Urinary bladder (tissue), 4 donors: ENCODE data around the gene DNA2. TPM values are rescaled to one million over a fixed set of nuclear protein-coding genes. Genes with fewer than 3 reads are reported as not detected.

ENCODE experiments used
- DNase-seq: peaks from one replicate; pipeline ENCODE4 v3.0.0-alpha.2; 2015; ENCODE audit errors: extremely low spot score
- H3K27ac ChIP-seq: one replicate; pipeline ENCODE4 v1.5.1; 2013; ENCODE audit warnings: low read depth, mild to moderate bottlenecking, moderate library complexity
- H3K36me3 ChIP-seq: one replicate; pipeline ENCODE4 v1.6.1; 2013; ENCODE audit warnings: mild to moderate bottlenecking, moderate library complexity; ENCODE audit not compliant: insufficient read depth
- H3K4me1 ChIP-seq: one replicate; pipeline ENCODE4 v1.6.1; 2013; ENCODE audit warnings: mild to moderate bottlenecking, moderate library complexity; ENCODE audit not compliant: insufficient read depth
- H3K4me3 ChIP-seq: one replicate; pipeline ENCODE4 v1.5.1; 2013; ENCODE audit warnings: low read depth, low read length
- WGBS: extraction: QIAGEN DNeasy Blood & Tissue Kit; methylation state at CpG from one replicate; pipeline ENCODE4 v1.1.7; 2013; 5-methylcytosine and 5-hydroxymethylcytosine counted together
- polyA plus RNA-seq: library from polyadenylated mRNA; stranded (reverse); fragments of 200-250 nt; gene quantifications from one replicate; pipeline ENCODE4 v1.2.3, GENCODE V29; 2013
- total RNA-seq: library from RNA; depleted of rRNA; stranded (reverse); fragments of >200 nt; gene quantifications from one replicate; pipeline ENCODE4 v1.2.3, GENCODE V29; 2014
- donor health status: healthy with polysubstance abuse.
- donor health status: healthy.

The DNA2 gene
- total and polyA plus RNA-seq, 2 donors: 1.1 to 16.8 TPM

DNA sequence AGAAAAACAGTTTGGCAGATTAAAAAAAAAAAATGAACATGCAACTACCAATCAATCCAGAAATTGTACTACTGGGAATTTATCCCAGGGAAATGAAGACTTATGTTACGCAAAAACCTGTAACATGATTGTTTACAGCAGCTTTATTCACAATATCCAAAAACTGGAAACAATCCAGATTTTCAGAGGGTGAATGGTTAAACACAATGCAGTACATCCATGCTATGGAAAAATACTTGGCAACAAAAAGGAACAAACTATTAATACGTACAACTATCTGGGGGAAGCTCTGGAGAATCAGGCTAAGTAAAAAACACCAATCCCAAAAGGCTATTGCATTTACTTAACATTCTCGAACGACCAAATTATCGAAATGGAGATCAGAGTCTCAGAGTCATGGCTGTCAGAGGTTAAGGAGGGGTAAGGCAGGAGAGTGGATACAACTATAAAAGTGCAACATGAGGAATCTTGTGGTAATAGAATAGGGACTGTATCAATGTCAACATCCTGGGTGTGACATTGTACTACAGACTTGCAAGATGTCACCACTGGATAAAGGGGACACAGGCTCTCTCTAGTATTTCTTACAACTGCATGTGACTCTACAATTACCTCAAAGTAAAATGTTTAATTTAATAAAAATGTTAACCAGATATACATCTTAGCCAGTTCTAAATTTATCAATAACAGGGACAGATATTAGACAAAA lies 43.2 kb downstream of the DNA2 start:
- Histone ChIP-seq H3K27ac (no peak overlapping the region), H3K36me3 (no peaks in the 10 kb centered on the region), H3K4me1 (no peaks in the 10 kb centered on the region), H3K4me3 (no peak overlapping the region)
- 81% methylated on average over 5 of the region's 5 CpGs for WGBS
- no peak for DNase-seq

GRCh38 chr10:68424454-68425014 lies 47.2 kb downstream of the DNA2 start:
- no peak overlapping the region for H3K27ac ChIP-seq
- H3K4me3 ChIP-seq: no peak overlapping the region
- peak; percentile 52 for DNase-seq
- no peaks in the 10 kb centered on the region for H3K4me1 ChIP-seq
- WGBS: 88% methylated on average over 20 of the region's 20 CpGs
- no peaks in the 10 kb centered on the region for H3K36me3 ChIP-seq

DNA sequence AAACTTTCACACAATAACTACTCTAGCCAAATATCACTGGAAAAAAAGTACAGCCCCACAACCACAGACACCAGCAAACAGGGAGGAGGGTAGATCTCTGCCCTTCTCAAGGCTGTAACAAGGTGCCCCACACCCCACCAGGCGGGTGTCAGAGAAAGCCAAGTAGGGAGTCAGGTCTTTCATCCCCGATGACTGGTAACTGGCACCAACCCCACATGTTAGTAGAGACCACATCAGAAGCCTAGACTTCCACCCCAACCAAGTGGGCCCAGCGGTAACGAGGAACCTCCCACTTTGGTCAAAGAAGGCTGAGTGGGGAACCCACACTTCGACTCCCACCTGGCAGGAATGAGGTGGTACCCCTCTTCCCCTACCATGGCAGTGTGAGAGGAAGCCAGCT lies 48.3 kb downstream of the DNA2 start:
- Histone ChIP-seq H3K27ac (no peak overlapping the region), H3K4me1 (no peaks in the 10 kb centered on the region), H3K36me3 (no peaks in the 10 kb centered on the region), H3K4me3 (no peak overlapping the region)
- DNase-seq: no peak
- 93% methylated on average over 5 of the region's 5 CpGs for WGBS

DNA sequence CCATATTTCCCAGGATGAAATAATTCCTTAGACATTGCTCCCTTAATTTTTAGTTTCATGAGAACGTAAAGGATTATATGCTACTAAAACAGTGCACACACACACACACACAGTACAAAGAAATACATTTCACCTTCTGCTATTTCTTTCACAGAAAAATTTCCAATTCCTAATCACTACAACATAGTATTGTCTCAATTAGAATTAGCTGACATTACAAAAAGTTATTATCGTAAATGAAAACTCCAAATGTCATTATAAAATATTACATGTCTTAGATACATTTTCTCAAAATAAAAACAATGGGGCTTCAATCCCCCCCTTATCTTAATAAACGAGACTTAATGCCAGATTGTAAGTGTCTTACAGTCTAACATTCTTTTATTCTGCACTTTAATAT lies 52.4 kb downstream of the DNA2 start:
- DNase-seq: no peak
- Histone ChIP-seq H3K36me3 (no peaks in the 10 kb centered on the region), H3K4me1 (no peaks in the 10 kb centered on the region), H3K4me3 (no peak overlapping the region), H3K27ac (no peak overlapping the region)
- 90% methylated on average over 3 of the region's 3 CpGs for WGBS

GRCh38 chr10:68408898-68409518 lies 62.8 kb downstream of the DNA2 start:
- H3K4me3 ChIP-seq: no peak overlapping the region

DNA sequence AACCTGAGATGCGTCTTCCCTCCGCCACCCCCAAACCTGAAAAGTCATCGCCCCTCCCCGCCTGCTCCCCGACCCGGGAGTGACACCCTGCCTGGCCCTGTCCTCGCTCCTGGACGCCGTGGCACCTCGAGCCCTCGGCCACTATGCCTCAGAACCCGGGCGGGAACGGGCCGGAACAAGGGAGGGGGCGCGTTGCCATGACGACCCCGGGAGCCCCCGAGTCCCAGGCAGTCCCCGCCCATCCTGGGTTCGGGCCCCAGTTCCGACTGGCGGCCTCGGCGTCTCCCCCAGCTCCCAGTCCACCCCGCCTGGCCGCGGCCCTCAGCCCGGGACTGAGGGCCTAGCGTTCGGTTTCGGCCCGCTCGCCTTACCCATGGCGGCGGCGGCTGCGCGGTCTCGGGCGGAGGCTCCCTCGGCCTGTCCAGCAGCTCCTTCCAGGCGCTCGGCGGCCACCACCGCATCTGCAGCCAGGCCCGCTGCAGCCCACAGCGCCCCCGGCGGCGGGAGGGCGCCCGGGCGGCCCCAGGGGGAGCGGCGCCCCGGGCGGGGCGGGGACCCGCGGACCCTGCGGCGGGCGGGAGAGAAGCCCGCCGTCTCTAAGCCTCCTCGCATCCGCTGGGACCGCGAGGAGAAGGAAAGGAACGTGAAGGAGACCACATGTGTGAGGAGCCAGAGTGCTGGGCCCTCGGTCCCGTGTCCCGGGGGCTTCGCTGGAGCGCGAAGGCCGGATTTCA lies 64.8 kb downstream of the DNA2 start, which contains the start of gene RUFY2:
Gene RUFY2 (minus strand): TSS at position 463 of the 734 bp plus-strand sequence. CDS start 88 bp downstream, at position 375.
- DNase-seq: peak; percentile 37
- under 1% methylated on average over 79 of the region's 79 CpGs for WGBS

More at GRCh38 chr10:68408898-68409518, 62.8 kb downstream of the DNA2 start:
- no peaks in the 10 kb centered on the region for H3K36me3 ChIP-seq
- peaks cover 1% of the 10 kb centered on the region for H3K4me1 ChIP-seq
- DNase-seq: no peak
- H3K27ac ChIP-seq: no peak overlapping the region
- 86% methylated on average over 2 of the region's 2 CpGs for WGBS

DNA sequence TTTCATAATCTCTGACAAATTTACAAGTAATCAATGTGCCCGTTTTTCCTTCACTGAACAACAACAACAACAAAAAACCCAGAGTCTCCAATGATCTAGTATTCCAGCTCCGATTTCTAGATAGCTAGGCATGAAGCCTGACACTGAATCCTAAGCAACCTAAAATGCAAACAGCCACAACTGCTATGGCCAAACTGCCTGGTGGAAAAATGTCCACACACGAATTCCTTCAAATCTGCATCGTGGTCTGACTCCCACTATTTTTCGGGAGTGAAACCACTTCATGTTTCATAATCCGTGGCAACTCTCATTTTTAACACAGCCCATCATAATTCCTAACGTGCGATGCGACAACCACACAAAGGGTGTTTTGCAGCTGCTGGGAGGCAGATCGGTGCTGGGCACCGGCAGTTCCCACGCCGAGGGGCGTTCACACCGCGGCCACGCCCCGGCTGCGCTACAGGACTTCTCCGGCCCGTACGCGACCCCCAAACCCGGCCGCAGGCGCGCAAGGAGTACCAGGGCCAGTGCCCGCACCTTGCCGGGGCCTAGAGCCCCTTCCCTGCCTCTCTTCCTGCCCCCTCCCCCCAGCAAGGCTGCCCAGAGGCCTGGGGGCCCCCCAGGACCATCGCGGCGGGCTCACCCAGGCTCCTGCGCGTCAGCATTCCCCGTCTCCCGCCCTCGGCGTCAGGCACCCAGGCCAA lies 65.5 kb downstream of the DNA2 start:
- H3K27ac ChIP-seq: peak overlapping the region; percentile 89
- under 1% methylated on average over 38 of the region's 38 CpGs for WGBS
- peak; percentile 1 for DNase-seq

More for the DNA sequence above, 64.8 kb downstream of the DNA2 start, which contains the start of gene RUFY2:
- H3K4me1 ChIP-seq: peaks cover 1% of the 10 kb centered on the region
- H3K4me3 ChIP-seq: peak within 1 kb of the TSS; percentile 91
- H3K36me3 ChIP-seq: no peaks in the 10 kb centered on the region
- peak within 1 kb of the TSS; percentile 92 for H3K27ac ChIP-seq

DNA sequence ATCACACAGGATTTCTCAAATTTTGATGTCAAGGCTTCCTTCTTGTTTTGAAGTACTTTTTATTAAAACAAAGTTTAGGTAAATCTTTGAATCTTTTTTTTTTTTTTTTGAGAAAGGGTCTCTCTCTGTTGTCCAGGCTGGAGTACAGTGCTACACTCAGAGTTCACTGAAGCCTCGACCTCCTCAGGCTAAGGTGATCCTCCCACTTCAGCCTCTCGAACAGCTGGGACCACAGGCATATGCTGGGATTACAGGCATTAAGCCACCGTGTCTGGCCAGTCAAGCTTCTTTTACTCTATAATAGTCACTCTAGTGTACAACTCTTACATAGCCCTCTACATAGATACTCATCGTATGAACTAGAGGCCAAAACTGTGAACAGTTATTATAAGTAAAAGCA lies 68.1 kb downstream of the DNA2 start:
- H3K4me1 ChIP-seq: peaks cover 1% of the 10 kb centered on the region
- H3K4me3 ChIP-seq: no peak overlapping the region
- H3K27ac ChIP-seq: no peak overlapping the region
- DNase-seq: no peak
- no peaks in the 10 kb centered on the region for H3K36me3 ChIP-seq
- WGBS: 74% methylated on average over 4 of the region's 4 CpGs

More for the DNA sequence above, 65.5 kb downstream of the DNA2 start:
- Histone ChIP-seq H3K36me3 (no peaks in the 10 kb centered on the region), H3K4me1 (peaks cover 1% of the 10 kb centered on the region), H3K4me3 (peak overlapping the region; percentile 91)

GRCh38 chr10:68402276-68402675 lies 69.5 kb downstream of the DNA2 start:
- Histone ChIP-seq H3K27ac (no peak overlapping the region), H3K4me3 (no peak overlapping the region), H3K4me1 (peaks cover 1% of the 10 kb centered on the region), H3K36me3 (no peaks in the 10 kb centered on the region)
- DNase-seq: no peak
- WGBS: 81% methylated on average over 1 of the region's 1 CpG

GRCh38 chr10:68397005-68397404 lies 74.8 kb downstream of the DNA2 start:
- no peaks in the 10 kb centered on the region for H3K36me3 ChIP-seq
- H3K4me3 ChIP-seq: no peak overlapping the region
- 98% methylated on average over 1 of the region's 1 CpG for WGBS
- no peak for DNase-seq
- H3K27ac ChIP-seq: no peak overlapping the region
- H3K4me1 ChIP-seq: no peaks in the 10 kb centered on the region

DNA sequence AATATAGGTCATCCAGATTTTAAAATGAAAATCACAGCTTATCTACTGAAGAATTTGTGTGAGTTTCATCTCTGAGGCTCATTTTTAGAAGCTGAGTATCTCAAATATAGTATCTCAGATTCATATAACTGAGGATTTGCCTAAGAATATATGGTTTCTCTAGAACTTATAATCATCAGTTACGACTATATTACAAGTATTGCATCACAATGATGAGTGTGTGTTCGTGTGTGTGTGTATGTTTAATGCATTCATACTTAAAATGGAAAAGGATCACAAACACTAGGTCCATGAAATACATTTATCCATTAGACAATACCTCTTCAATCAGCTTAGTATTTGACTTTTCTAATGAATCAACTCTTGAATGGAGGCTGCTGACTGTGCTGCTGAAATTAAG lies 86.0 kb downstream of the DNA2 start:
- Histone ChIP-seq H3K4me1 (no peaks in the 10 kb centered on the region), H3K27ac (no peak overlapping the region), H3K4me3 (no peak overlapping the region), H3K36me3 (no peaks in the 10 kb centered on the region)
- 88% methylated on average over 2 of the region's 2 CpGs for WGBS
- no peak for DNase-seq

GRCh38 chr10:68371604-68372003 lies 100.2 kb downstream of the DNA2 start:
- 100% methylated on average over 1 of the region's 1 CpG for WGBS
- Histone ChIP-seq H3K4me1 (no peaks in the 10 kb centered on the region), H3K36me3 (peaks cover 4% of the 10 kb centered on the region), H3K27ac (no peak overlapping the region), H3K4me3 (no peak overlapping the region)
- DNase-seq: no peak

DNA sequence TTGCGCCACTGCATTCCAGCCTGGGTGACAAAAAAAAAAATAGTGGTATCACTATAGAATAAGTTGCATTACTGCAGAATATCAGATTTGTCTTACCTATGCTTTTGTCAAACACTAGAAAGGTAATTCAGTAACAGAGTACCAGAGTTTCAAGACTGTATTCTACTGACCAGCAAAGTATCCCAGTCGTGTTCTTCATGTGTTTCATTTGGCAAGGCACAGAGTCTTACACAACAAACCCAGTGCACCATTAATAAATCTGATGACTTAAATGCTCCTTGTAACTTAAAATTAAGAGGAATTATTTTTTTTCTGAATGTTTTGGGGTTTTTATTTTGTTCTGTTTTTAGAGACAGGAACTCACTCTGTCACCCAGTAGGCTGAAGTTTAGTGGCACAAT lies 104.7 kb downstream of the DNA2 start:
- DNase-seq: no peak
- no peak overlapping the region for H3K27ac ChIP-seq
- WGBS: 91% methylated on average over 2 of the region's 2 CpGs
- H3K4me1 ChIP-seq: no peaks in the 10 kb centered on the region
- peaks cover 4% of the 10 kb centered on the region for H3K36me3 ChIP-seq
- H3K4me3 ChIP-seq: no peak overlapping the region
